Thyroid gland (tissue), 4 donors: ENCODE results near the gene SPOP. TPM values are rescaled to one million over a fixed set of nuclear protein-coding genes. Genes with fewer than 3 reads are reported as not detected.

Source experiments
- DNase-seq, 2 donors: peaks; one replicate each; pipeline ENCODE4 v3.0.0-alpha.2; 2019
- H3K27ac ChIP-seq, 3 donors: fragments of 200-600 bp; sonication (generic); 1 replicate in 2 of 3; 2 replicates in 1 of 3; pipeline ENCODE4 v1.5.1; 2016 to 2019; ENCODE audit warnings: mild to moderate bottlenecking in 1 of 3, moderate library complexity in 1 of 3
- H3K27me3 ChIP-seq: fragments of 200-600 bp; sonication (generic); one replicate; pipeline ENCODE4 v1.5.1; 2019
- H3K36me3 ChIP-seq, 2 donors: fragments of 200-600 bp; sonication (generic); one replicate each; pipeline ENCODE4 v1.5.1; 2016 to 2019
- H3K4me1 ChIP-seq, 2 donors: fragments of 200-600 bp; sonication (generic); one replicate each; pipeline ENCODE4 v1.5.1; 2017 to 2019
- H3K4me3 ChIP-seq, 3 donors: fragments of 200-600 bp; sonication (generic); replicated peaks in 1 of 3; 1 replicate in 2 of 3; 2 replicates in 1 of 3; pipeline ENCODE4 v1.5.1; 2016; ENCODE audit warnings: mild to moderate bottlenecking in 1 of 3
- H3K9me3 ChIP-seq: fragments of 200-600 bp; sonication (generic); one replicate; pipeline ENCODE4 v1.5.1; 2017
- POLR2A ChIP-seq, 2 donors: fragments of 450-650 bp; IDR thresholded peaks; one replicate each; pipeline ENCODE4 v1.6.1; 2017; ENCODE audit warnings: antibody characterized with exemption in 2 of 2, mild to moderate bottlenecking in 2 of 2, moderate library complexity in 1 of 2
- WGBS, 2 donors: methylation state at CpG; one replicate each; pipeline ENCODE4 v1.1.5; 2017; 5-methylcytosine and 5-hydroxymethylcytosine counted together
- intact Hi-C: fragments of 100-400 bp; cut with DNase I; formaldehyde crosslinking; loops from one replicate; pipeline ENCODE4 v1.15.1; 2023
- total RNA-seq, 4 donors: library from RNA; depleted of rRNA; stranded (reverse); fragments of >200 nt; gene quantifications; one replicate each; pipeline ENCODE4 v1.2.3, GENCODE V29; 2016
- TF ChIP-seq, protein P1 (sequence below), 6 experiments: fragments of 200-600 bp in 3 of 6; fragments of 450-650 bp in 3 of 6; sonication (generic) in 3 of 6; IDR thresholded peaks; one replicate each; pipeline ENCODE4 v1.5.1; 2016 to 2019; ENCODE audit warnings: antibody characterized with exemption in 6 of 6, mild to moderate bottlenecking in 2 of 6, inconsistent platforms in 1 of 6, moderate library complexity in 1 of 6

Gene SPOP
- total RNA-seq, 4 donors from 2014 or later = 78.5 to 86.4 (median 81.6) TPM

DNA sequence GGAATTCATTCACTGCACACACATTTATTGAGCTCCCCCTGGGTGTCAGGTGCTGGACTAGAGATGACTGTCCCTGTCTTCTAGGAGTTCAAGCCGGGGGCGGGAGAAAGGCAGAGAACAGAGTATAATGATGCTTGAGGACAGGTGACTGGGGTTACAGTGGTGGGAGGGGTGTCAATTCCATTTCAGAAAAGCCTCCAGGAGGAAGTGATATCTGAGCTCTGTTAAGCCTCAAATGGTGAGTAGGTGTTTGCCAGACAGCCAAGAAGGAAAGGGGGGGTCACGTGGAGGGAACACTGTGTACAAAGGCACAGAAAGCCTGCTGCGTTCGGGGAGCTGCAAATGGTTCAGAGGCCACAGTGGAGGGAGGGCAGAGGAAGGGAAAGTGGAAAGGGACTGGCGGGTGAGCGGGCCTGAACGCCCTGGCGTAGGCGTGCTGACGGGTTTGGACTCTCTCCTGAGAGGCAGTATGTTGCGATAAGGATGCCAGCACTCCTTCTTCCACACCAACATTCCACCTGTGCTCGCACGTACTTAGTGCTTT, 111.9 kb downstream of the SPOP start:
- no peak overlapping the region for H3K4me3 ChIP-seq
- intact Hi-C loops = loop anchor here (5.0 kb wide), 1 partner anchor 431 kb away; the partner anchor contains the start of gene DLX3
- WGBS, 2 donors = 8 to 10% methylated on average over 14 of the region's 14 CpGs
- H3K27me3 ChIP-seq = no peaks in the 10 kb centered on the region
- peak in 1 of 2 donors; percentile 46 for TF ChIP-seq POLR2A (IDR thresholded peaks at IDR 0.05)
- TF ChIP-seq, protein P1, sequence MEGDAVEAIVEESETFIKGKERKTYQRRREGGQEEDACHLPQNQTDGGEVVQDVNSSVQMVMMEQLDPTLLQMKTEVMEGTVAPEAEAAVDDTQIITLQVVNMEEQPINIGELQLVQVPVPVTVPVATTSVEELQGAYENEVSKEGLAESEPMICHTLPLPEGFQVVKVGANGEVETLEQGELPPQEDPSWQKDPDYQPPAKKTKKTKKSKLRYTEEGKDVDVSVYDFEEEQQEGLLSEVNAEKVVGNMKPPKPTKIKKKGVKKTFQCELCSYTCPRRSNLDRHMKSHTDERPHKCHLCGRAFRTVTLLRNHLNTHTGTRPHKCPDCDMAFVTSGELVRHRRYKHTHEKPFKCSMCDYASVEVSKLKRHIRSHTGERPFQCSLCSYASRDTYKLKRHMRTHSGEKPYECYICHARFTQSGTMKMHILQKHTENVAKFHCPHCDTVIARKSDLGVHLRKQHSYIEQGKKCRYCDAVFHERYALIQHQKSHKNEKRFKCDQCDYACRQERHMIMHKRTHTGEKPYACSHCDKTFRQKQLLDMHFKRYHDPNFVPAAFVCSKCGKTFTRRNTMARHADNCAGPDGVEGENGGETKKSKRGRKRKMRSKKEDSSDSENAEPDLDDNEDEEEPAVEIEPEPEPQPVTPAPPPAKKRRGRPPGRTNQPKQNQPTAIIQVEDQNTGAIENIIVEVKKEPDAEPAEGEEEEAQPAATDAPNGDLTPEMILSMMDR (IDR thresholded peaks at IDR 0.05) = no peak
- H3K27ac ChIP-seq = peak overlapping the region; percentile 48 to 90 (median 58)
- DNase-seq = peak; percentile 97 to 98
- H3K9me3 ChIP-seq = no peaks in the 10 kb centered on the region
- peaks cover 14 to 35% of the 10 kb centered on the region in 2 donors for H3K4me1 ChIP-seq
- no peaks in the 10 kb centered on the region for H3K36me3 ChIP-seq

DNA sequence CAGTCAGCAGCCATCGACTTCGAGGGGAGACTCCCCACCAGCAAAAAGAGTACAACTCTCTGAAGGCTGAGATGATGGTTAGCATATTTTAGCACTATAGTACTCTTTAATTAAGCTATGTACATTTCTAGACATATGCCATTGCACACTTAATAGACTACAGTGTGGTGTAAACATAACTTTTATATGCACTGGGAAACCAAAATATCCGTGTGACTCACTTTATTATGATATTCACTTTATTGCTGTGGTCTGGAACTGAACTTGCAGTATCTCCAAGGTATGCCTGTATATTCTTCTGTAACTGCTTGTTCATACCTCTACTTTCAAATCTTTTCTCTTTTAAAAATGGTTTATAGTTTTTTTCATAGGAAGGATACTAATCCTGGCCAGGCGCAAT, 113.3 kb downstream of the SPOP start:
- H3K27me3 ChIP-seq = no peaks in the 10 kb centered on the region

DNA sequence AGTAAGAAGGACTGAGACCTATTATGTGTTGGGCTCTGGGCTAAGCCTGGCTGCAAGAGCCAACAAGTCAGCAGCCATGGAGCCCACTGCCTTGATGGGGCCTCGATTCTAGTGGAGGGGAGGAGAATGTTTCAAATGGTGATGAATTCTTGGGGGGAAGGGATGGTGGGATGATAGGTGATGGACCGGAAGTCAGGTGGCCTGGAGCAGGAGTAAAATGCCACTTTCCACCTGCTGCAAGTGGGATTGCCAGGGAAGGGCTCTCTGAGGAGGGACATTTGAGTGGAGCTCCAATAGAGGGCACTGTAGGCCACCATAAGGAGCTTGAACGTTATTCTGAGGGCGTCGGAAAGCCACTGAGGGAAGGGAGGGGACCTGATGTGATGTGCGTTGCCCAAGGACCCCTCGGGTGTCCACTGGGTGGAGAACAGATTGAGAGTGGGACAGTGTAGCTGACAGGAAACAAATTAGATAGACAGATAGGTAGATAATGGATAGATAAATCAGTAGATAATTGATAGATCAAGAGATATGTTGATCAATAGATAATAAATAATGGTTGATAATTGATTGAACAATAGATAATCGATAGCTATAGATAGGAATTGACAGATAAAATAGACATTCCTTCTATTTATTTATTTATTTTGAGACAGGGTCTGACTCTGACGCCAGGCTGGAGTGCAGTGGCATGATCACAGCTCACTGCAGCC, 120.4 kb downstream of the SPOP start:
- WGBS, 2 donors = 17 to 19% methylated on average over 9 of the region's 9 CpGs

More for the DNA sequence above, 113.3 kb downstream of the SPOP start:
- Histone ChIP-seq H3K9me3 (no peaks in the 10 kb centered on the region), H3K36me3 (no peaks in the 10 kb centered on the region), H3K4me1 (peaks cover 14 to 27% of the 10 kb centered on the region in 2 donors), H3K27ac (no peak overlapping the region), H3K4me3 (no peak overlapping the region)
- TF ChIP-seq, protein P1 (IDR thresholded peaks at IDR 0.05) = no peak
- no peak for TF ChIP-seq POLR2A (IDR thresholded peaks at IDR 0.05)
- intact Hi-C loops = loop anchor here (5.0 kb wide), 1 partner anchor 433 kb away; the partner anchor contains the start of gene DLX3
- 87 to 91% methylated on average over 4 of the region's 4 CpGs for WGBS, 2 donors
- no peak for DNase-seq

DNA sequence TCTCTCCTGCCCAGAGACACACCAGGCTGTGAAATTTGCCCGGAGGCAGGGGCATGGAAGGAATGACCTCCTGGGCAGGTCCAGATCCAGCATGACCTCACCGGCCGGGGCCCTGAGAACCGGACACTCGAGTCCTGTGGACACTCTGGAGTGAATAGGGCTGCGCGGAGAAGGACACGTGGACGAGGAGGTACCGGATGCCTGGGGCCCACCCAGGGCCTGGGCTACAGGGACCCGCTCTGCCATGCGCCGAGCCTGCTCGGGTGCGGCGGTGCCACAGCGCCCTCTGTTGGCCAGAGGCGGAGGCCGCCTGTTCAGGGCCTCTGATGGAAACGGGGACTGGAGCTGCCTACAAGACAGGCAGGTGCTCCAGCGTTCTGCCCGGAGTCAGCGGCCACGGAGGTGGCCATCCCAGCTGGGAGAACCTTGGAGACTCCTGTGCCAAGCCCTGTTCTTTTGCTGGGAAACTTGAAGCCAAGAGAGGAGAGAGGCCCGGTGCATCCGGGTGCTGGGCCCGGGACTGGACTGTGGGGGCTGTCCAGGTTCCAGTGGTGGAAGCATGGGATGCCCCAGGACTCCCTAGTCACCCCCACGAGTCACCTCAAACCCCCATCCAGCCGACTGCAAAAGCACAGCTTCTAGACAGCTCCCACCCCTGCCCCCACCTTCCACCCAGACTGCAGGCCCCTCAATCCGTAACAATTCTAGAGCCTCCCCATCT, 121.5 kb downstream of the SPOP start:
- 37 to 52% methylated on average over 4 to 11 of the region's 30 CpGs for WGBS, 2 donors
- no peak overlapping the region for H3K4me3 ChIP-seq
- peak; percentile 76 to 77 for DNase-seq
- TF ChIP-seq POLR2A (IDR thresholded peaks at IDR 0.05) = no peak
- TF ChIP-seq, protein P1 (IDR thresholded peaks at IDR 0.05) = peak; percentile 81 to 98 (median 94)
- H3K27me3 ChIP-seq = no peaks in the 10 kb centered on the region
- H3K4me1 ChIP-seq = peaks cover 17 to 21% of the 10 kb centered on the region in 2 donors
- H3K36me3 ChIP-seq = no peaks in the 10 kb centered on the region
- intact Hi-C loops = loop anchor here (2.0 to 10.0 kb wide), 2 partner anchors 60 to 242 kb away; no protein-coding TSS in a partner anchor
- no peaks in the 10 kb centered on the region for H3K9me3 ChIP-seq
- no peak overlapping the region for H3K27ac ChIP-seq

More for the DNA sequence above, 120.4 kb downstream of the SPOP start:
- peak in 1 of 2 donors; percentile 33 for DNase-seq
- Histone ChIP-seq H3K4me1 (peaks cover 17 to 21% of the 10 kb centered on the region in 2 donors), H3K27ac (no peak overlapping the region), H3K27me3 (no peaks in the 10 kb centered on the region), H3K9me3 (no peaks in the 10 kb centered on the region), H3K36me3 (no peaks in the 10 kb centered on the region), H3K4me3 (no peak overlapping the region)
- intact Hi-C loops = loop anchor here (2.0 to 10.0 kb wide), 2 partner anchors 61 to 243 kb away; no protein-coding TSS in a partner anchor
- no peak for TF ChIP-seq POLR2A (IDR thresholded peaks at IDR 0.05)
- TF ChIP-seq, protein P1 (IDR thresholded peaks at IDR 0.05) = peak in 3 of 6 experiments; percentile 24 to 42 (median 41)
